ENCODE results near the gene BCHE.

Gene BCHE

GRCh38 chr3:165800970-165801369 is 36.3 kb downstream of the BCHE start:
- peaks cover 4% of the 10 kb centered on the region for H3K4me1 ChIP-seq
- H3K4me3 ChIP-seq: no peak overlapping the region
- in situ Hi-C loops (cut with MboI; ENCODE audit: low sequenced_read_pairs): no loop called here
- H3K27me3 ChIP-seq (ENCODE audit: low read depth): no peaks in the 10 kb centered on the region
- DNase-seq (ENCODE audit: low spot score in 2 of 2): no peak
- no peaks in the 10 kb centered on the region for H3K9me3 ChIP-seq
- H3K36me3 ChIP-seq (replicated peaks): no peaks in the 10 kb centered on the region

GRCh38 chr3:165799026-165799425 is 38.2 kb downstream of the BCHE start:
- no peak overlapping the region for H3K4me3 ChIP-seq
- no peaks in the 10 kb centered on the region for H3K36me3 ChIP-seq (replicated peaks)
- in situ Hi-C loops (cut with MboI; ENCODE audit: low sequenced_read_pairs): no loop called here
- H3K27me3 ChIP-seq (ENCODE audit: low read depth): no peaks in the 10 kb centered on the region
- H3K4me1 ChIP-seq: peaks cover 4% of the 10 kb centered on the region
- no peak for DNase-seq (ENCODE audit: low spot score in 2 of 2)
- H3K9me3 ChIP-seq: no peaks in the 10 kb centered on the region

- in situ Hi-C loops (cut with MboI; ENCODE audit: low sequenced_read_pairs): no loop called here
- no peaks in the 10 kb centered on the region for H3K9me3 ChIP-seq
- DNase-seq (ENCODE audit: low spot score in 2 of 2): no peak
- H3K27me3 ChIP-seq (ENCODE audit: low read depth): no peaks in the 10 kb centered on the region
- peaks cover 4% of the 10 kb centered on the region for H3K4me1 ChIP-seq
- H3K36me3 ChIP-seq (replicated peaks): no peaks in the 10 kb centered on the region
- H3K4me3 ChIP-seq: no peak overlapping the region
These were observed 39.7 kb downstream of the BCHE start for GRCh38 chr3:165797551-165797950.

GRCh38 chr3:165796701-165797100 is 40.5 kb downstream of the BCHE start:
- H3K4me1 ChIP-seq: peaks cover 4% of the 10 kb centered on the region
- H3K4me3 ChIP-seq: no peak overlapping the region
- no peaks in the 10 kb centered on the region for H3K36me3 ChIP-seq (replicated peaks)
- no peaks in the 10 kb centered on the region for H3K9me3 ChIP-seq
- peak in 1 of 2 experiments; percentile 93 for DNase-seq (ENCODE audit: low spot score in 2 of 2)
- in situ Hi-C loops (cut with MboI; ENCODE audit: low sequenced_read_pairs): no loop called here
- H3K27me3 ChIP-seq (ENCODE audit: low read depth): no peaks in the 10 kb centered on the region

- in situ Hi-C loops (cut with MboI; ENCODE audit: low sequenced_read_pairs): no loop called here
- DNase-seq (ENCODE audit: low spot score in 2 of 2): no peak
These were observed 48.7 kb downstream of the BCHE start for GRCh38 chr3:165788531-165788930.

GRCh38 chr3:165786013-165786412 is 51.2 kb downstream of the BCHE start:
- no peak for DNase-seq (ENCODE audit: low spot score in 2 of 2)
- Histone ChIP-seq H3K36me3 (replicated peaks) (no peaks in the 10 kb centered on the region), H3K27me3 (ENCODE audit: low read depth) (no peaks in the 10 kb centered on the region), H3K9me3 (no peaks in the 10 kb centered on the region), H3K4me1 (no peaks in the 10 kb centered on the region), H3K4me3 (no peak overlapping the region)
- in situ Hi-C loops (cut with MboI; ENCODE audit: low sequenced_read_pairs): no loop called here

More at GRCh38 chr3:165788531-165788930, 48.7 kb downstream of the BCHE start:
- Histone ChIP-seq H3K27me3 (ENCODE audit: low read depth) (no peaks in the 10 kb centered on the region), H3K4me3 (no peak overlapping the region), H3K4me1 (no peaks in the 10 kb centered on the region), H3K36me3 (replicated peaks) (no peaks in the 10 kb centered on the region), H3K9me3 (no peaks in the 10 kb centered on the region)

- Histone ChIP-seq H3K9me3 (no peaks in the 10 kb centered on the region), H3K36me3 (replicated peaks) (no peaks in the 10 kb centered on the region), H3K4me3 (no peak overlapping the region), H3K27me3 (ENCODE audit: low read depth) (no peaks in the 10 kb centered on the region), H3K4me1 (no peaks in the 10 kb centered on the region)
- no peak for DNase-seq (ENCODE audit: low spot score in 2 of 2)
- in situ Hi-C loops (cut with MboI; ENCODE audit: low sequenced_read_pairs): no loop called here
These were observed 52.9 kb downstream of the BCHE start for GRCh38 chr3:165784337-165784736.

- in situ Hi-C loops (cut with MboI; ENCODE audit: low sequenced_read_pairs): no loop called here
- Histone ChIP-seq H3K4me3 (no peak overlapping the region), H3K4me1 (no peaks in the 10 kb centered on the region), H3K36me3 (replicated peaks) (no peaks in the 10 kb centered on the region), H3K27me3 (ENCODE audit: low read depth) (no peaks in the 10 kb centered on the region), H3K9me3 (no peaks in the 10 kb centered on the region)
- DNase-seq (ENCODE audit: low spot score in 2 of 2): no peak
These were observed 53.8 kb downstream of the BCHE start for GRCh38 chr3:165783383-165783782.

- Histone ChIP-seq H3K4me3 (no peak overlapping the region), H3K27me3 (ENCODE audit: low read depth) (no peaks in the 10 kb centered on the region), H3K9me3 (no peaks in the 10 kb centered on the region), H3K4me1 (no peaks in the 10 kb centered on the region), H3K36me3 (replicated peaks) (no peaks in the 10 kb centered on the region)
- no peak for DNase-seq (ENCODE audit: low spot score in 2 of 2)
- in situ Hi-C loops (cut with MboI; ENCODE audit: low sequenced_read_pairs): no loop called here
These were observed 58.3 kb downstream of the BCHE start for GRCh38 chr3:165778891-165779290.

- Histone ChIP-seq H3K36me3 (replicated peaks) (no peaks in the 10 kb centered on the region), H3K27me3 (ENCODE audit: low read depth) (no peaks in the 10 kb centered on the region), H3K9me3 (no peaks in the 10 kb centered on the region), H3K4me3 (no peak overlapping the region), H3K4me1 (no peaks in the 10 kb centered on the region)
- in situ Hi-C loops (cut with MboI; ENCODE audit: low sequenced_read_pairs): no loop called here
- no peak for DNase-seq (ENCODE audit: low spot score in 2 of 2)
These were observed 58.8 kb downstream of the BCHE start for GRCh38 chr3:165778456-165778855.

GRCh38 chr3:165775824-165776223 is 61.4 kb downstream of the BCHE start:
- DNase-seq (ENCODE audit: low spot score in 2 of 2): no peak
- in situ Hi-C loops (cut with MboI; ENCODE audit: low sequenced_read_pairs): no loop called here

GRCh38 chr3:165770781-165771180 is 66.4 kb downstream of the BCHE start:
- Histone ChIP-seq H3K4me3 (no peak overlapping the region), H3K4me1 (peaks cover 6% of the 10 kb centered on the region), H3K27me3 (ENCODE audit: low read depth) (no peaks in the 10 kb centered on the region), H3K36me3 (replicated peaks) (no peaks in the 10 kb centered on the region), H3K9me3 (no peaks in the 10 kb centered on the region)
- DNase-seq (ENCODE audit: low spot score in 2 of 2): no peak
- in situ Hi-C loops (cut with MboI; ENCODE audit: low sequenced_read_pairs): no loop called here

More at GRCh38 chr3:165775824-165776223, 61.4 kb downstream of the BCHE start:
- Histone ChIP-seq H3K4me3 (no peak overlapping the region), H3K4me1 (peaks cover 4% of the 10 kb centered on the region), H3K36me3 (replicated peaks) (no peaks in the 10 kb centered on the region), H3K9me3 (no peaks in the 10 kb centered on the region), H3K27me3 (ENCODE audit: low read depth) (no peaks in the 10 kb centered on the region)

GRCh38 chr3:165768680-165769079 is 68.5 kb downstream of the BCHE start:
- Histone ChIP-seq H3K36me3 (replicated peaks) (no peaks in the 10 kb centered on the region), H3K4me1 (peaks cover 6% of the 10 kb centered on the region), H3K4me3 (no peak overlapping the region), H3K27me3 (ENCODE audit: low read depth) (no peaks in the 10 kb centered on the region), H3K9me3 (no peaks in the 10 kb centered on the region)
- DNase-seq (ENCODE audit: low spot score in 2 of 2): no peak
- in situ Hi-C loops (cut with MboI; ENCODE audit: low sequenced_read_pairs): no loop called here

GRCh38 chr3:165759041-165759440 is 78.2 kb downstream of the BCHE start:
- no peak overlapping the region for H3K4me3 ChIP-seq
- in situ Hi-C loops (cut with MboI; ENCODE audit: low sequenced_read_pairs): no loop called here
- H3K36me3 ChIP-seq (replicated peaks): no peaks in the 10 kb centered on the region
- H3K9me3 ChIP-seq: no peaks in the 10 kb centered on the region
- H3K4me1 ChIP-seq: peaks cover 15% of the 10 kb centered on the region
- H3K27me3 ChIP-seq (ENCODE audit: low read depth): no peaks in the 10 kb centered on the region
- no peak for DNase-seq (ENCODE audit: low spot score in 2 of 2)

GRCh38 chr3:165755571-165755970 is 81.7 kb downstream of the BCHE start:
- Histone ChIP-seq H3K27me3 (ENCODE audit: low read depth) (no peaks in the 10 kb centered on the region), H3K9me3 (no peaks in the 10 kb centered on the region), H3K4me3 (no peak overlapping the region), H3K4me1 (no peaks in the 10 kb centered on the region), H3K36me3 (replicated peaks) (no peaks in the 10 kb centered on the region)
- in situ Hi-C loops (cut with MboI; ENCODE audit: low sequenced_read_pairs): no loop called here
- DNase-seq (ENCODE audit: low spot score in 2 of 2): no peak
